Smooth muscle cell of the coronary artery (primary cell): ENCODE data around the gene ASPM. TPM values are rescaled to one million over a fixed set of nuclear protein-coding genes. Genes with fewer than 3 reads are reported as not detected.

ENCODE experiments used
- total RNA-seq: library from RNA; depleted of rRNA; stranded (reverse); fragments of >200 nt; gene quantifications from 2 replicates; pipeline ENCODE4 v1.2.3, GENCODE V29; 2014; ENCODE audit warnings: low replicate concordance

Gene ASPM, protein sequence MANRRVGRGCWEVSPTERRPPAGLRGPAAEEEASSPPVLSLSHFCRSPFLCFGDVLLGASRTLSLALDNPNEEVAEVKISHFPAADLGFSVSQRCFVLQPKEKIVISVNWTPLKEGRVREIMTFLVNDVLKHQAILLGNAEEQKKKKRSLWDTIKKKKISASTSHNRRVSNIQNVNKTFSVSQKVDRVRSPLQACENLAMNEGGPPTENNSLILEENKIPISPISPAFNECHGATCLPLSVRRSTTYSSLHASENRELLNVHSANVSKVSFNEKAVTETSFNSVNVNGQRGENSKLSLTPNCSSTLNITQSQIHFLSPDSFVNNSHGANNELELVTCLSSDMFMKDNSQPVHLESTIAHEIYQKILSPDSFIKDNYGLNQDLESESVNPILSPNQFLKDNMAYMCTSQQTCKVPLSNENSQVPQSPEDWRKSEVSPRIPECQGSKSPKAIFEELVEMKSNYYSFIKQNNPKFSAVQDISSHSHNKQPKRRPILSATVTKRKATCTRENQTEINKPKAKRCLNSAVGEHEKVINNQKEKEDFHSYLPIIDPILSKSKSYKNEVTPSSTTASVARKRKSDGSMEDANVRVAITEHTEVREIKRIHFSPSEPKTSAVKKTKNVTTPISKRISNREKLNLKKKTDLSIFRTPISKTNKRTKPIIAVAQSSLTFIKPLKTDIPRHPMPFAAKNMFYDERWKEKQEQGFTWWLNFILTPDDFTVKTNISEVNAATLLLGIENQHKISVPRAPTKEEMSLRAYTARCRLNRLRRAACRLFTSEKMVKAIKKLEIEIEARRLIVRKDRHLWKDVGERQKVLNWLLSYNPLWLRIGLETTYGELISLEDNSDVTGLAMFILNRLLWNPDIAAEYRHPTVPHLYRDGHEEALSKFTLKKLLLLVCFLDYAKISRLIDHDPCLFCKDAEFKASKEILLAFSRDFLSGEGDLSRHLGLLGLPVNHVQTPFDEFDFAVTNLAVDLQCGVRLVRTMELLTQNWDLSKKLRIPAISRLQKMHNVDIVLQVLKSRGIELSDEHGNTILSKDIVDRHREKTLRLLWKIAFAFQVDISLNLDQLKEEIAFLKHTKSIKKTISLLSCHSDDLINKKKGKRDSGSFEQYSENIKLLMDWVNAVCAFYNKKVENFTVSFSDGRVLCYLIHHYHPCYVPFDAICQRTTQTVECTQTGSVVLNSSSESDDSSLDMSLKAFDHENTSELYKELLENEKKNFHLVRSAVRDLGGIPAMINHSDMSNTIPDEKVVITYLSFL (N-terminal part only)
- 0.47 and 6.1 TPM in 2 replicates for total RNA-seq

DNA sequence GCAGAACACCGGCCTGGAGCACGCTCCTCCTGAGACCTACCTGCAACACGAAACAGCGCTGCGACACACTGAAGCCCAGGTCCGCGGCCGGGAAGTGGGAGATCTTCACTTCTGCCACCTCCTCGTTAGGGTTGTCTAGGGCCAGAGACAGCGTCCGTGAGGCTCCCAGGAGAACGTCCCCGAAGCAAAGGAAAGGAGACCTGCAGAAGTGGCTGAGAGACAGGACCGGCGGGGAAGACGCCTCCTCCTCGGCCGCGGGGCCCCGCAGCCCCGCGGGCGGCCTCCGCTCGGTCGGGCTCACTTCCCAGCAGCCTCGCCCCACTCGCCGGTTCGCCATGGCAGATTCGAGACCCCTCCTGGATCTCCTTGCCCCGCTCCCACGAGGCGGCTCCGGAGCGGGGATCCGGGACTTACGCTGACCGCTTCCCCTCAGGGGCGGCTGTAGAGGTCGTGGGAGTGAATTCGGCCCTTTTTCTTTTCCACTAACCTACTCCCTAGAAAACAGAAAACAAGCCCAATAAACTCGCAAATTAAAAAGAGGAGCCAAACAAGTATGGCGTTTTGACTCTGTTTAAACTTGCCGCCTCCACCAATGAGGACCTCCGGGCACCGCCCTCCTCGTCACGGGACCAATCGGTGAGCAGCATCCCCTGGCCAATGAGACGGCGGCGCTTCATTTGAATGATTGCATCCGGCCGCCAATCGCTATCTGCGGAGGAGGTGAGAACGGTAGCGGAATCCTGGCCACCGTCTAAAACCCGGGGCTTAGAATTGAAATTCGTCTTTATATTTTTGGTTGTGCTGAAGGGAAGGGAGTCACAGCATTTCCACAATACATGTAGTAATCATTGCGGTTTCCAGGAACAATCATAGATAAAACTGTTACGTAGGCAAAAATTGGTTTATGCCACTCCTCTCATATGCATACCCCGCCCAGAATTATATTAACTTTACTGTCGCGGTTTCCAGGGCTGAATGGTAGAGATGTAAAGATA, at the start of gene ASPM:
Gene ASPM, minus strand, starts transcription at position 569 of the 995 bp plus-strand sequence. Its CDS starts 232 bp downstream, at position 337.

DNA sequence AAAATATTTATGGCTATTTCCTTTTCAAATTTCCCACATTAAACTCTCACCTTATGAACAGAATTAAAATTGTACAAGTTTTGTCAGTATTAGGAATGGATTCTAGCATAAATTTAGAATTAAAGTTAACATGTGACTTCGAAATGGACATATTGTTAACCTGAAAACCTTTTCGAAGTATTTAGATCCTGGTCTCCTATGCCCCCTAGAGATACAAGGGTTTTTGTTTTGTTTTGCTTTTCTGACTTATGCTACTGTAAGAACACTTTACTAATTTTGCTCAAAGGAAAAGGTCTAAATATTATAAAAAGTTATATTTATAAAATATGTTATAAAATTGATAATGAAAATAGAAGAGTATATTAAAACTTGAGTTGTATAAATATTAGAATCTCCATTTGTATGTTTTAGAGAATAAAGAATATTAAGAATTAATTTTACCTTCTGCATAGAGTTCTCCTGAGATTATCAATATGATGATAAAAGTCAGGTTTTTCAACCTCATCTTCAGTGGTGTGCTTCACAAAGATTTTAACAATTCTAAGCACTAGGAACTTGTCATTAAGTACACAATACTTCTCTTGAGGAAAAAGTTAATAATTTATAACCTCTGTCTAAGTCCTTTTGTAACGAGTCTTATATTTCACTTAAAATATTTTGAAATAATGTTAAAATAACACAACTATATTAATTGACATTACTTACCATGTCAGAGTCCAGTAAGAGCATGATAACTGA, 79.6 kb downstream of the ASPM start, which contains the start of gene F13B:
Gene F13B, minus strand, starts transcription at position 542 of the 738 bp plus-strand sequence. Its CDS starts 37 bp downstream, at position 505.

Other genes starting within 250 kb of the ASPM start
- not detected in 2 replicates for gene CFHR2, start 202.9 kb downstream of the ASPM start, total RNA-seq
- not detected in 2 replicates for gene CFHR5, start 169.1 kb downstream of the ASPM start, total RNA-seq
- not detected in 2 replicates for gene F13B, start 79.4 kb downstream of the ASPM start, total RNA-seq
- 6.7 and 9.3 TPM in 2 replicates for gene ZBTB41, start 54.6 kb upstream of the ASPM start, total RNA-seq
- gene CRB1, start 121.6 kb upstream of the ASPM start, total RNA-seq = under 0.01 and 0.12 TPM in 2 replicates